COR-L47 (cell line): ENCODE results near the gene EIF1.
"Not testable (repeated sequence)": the region's sequence is repeated elsewhere in the genome, so short reads cannot be mapped to it uniquely, and the experiment has no call there.

Source experiments
- DNase-seq: peaks from one replicate; lab custom pipeline; 2025; lab: John Stamatoyannopoulos, UW

The EIF1 gene

GRCh38 chr17:41655611-41656111, 33.0 kb upstream of the EIF1 start:
- DNase-seq = peak; percentile 9

DNA sequence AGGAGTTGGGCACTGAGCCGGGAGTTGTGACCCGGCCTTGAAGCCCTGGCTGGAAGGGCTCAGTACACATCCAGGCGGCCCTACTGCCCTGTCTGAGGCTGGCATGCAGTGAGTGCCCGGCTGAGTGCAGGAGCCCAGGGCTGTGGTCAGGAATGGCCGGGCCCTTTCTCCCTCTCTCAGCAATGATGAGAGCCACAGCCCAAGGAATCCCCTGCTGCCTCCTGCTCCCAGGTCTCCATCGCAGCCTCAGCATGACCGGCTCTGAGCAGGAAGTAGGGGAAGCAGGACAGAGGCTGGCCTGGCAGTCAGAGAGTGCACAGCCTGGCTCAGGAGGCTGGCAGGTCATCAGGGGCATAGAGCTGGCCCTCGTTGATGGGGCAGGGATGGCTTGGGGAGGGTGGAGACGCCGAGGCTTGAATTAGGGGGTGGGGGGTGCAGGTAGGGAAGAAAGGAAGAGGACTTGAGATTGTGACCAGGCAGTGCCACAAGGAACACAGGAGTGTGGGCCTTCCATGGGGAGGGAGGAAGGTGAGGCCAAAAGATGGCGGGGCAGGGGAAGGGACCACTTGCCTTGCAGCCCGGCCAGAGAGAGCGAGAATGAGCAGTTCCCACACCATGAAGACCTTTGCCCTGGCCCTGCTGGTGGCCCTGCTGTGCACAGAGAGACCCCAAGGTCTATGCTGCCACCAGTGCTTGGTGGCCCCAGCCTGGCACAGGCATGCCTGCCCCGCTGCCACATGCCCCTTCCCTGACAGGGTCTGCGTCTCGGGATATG, 32.2 kb upstream of the EIF1 start:
- DNase-seq = no peak

GRCh38 chr17:41657176-41657754, 31.4 kb upstream of the EIF1 start:
- DNase-seq = no peak

GRCh38 chr17:41657936-41658335, 30.7 kb upstream of the EIF1 start:
- DNase-seq = no peak

GRCh38 chr17:41658846-41659245, 29.8 kb upstream of the EIF1 start:
- DNase-seq = no peak

- no peak for DNase-seq
Observed at GRCh38 chr17:41659427-41660212, 29.1 kb upstream of the EIF1 start.

- DNase-seq = no peak
Observed at GRCh38 chr17:41660221-41660711, 28.4 kb upstream of the EIF1 start.

DNA sequence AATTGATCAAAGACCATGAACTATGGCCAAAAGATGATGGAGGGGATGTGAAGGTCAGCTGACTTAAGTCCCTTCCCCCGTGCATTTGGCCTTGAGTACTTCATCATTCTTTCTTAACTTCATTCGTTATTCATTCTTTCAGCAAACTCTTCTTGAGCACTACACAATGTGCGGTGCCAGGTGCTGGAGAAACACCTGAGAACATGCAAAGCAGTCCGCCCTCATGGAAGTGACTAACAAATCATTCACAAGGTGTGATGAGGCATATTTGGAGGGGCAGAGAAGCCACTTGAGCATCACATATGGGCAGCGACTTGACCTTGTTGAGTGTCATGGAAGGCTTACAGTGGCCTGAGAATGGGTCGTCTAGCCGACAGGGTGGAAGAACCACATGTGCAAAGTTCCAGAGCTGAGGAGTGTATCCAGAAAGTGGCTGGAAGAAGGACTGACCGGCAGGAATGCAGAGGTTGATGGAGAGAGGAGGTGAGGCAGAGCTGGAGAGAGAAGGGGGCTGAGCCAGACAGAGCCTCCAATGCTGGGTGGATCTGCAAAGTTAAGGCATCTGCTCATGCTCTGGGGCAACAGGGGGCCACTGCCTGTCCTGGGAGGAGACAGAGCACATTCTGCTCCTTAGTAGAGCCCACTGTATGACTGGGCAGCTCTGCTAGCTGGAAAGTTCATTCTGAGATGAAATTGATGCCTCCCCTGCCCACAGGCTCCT, 25.1 kb upstream of the EIF1 start:
- DNase-seq = no peak

DNA sequence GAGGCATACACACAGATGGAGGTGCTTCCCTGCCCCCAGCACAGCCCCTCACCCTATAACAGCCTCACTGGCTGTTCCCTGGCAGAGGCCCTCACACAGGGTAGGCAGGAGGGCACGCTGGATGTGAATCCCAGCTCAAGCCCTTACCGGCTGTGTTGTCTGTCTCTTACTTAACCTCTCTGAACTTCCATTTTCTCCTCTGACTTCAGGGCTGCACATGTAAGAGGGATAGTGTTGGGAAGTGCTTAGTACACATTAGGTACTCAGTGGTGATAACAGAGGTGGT, 24.6 kb upstream of the EIF1 start:
- no peak for DNase-seq

- no peak for DNase-seq
Observed at GRCh38 chr17:41664587-41665565, 23.8 kb upstream of the EIF1 start.

GRCh38 chr17:41665566-41666236, 23.0 kb upstream of the EIF1 start:
- peak; percentile 84 for DNase-seq

DNA sequence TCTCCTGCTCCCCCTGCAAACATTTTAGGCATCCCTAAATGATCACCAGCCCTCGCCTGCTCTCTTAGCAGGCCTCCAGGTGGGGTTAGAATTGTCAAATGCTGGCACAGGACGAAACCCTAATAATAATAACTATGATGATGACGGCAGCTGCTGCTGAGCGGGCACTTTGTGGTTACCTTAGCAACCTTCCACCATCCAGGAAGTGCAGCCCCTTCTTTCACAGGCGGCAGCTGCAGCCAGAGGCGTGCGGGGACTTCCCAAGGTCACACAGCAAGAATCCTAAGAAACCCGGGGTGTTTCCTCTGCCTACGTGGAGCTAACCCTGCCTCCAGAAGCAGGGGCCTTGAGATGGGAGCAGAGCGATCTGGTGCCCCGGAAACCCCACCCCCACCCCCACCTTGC, 22.4 kb upstream of the EIF1 start:
- DNase-seq = peak; percentile 86

- DNase-seq = peak; percentile 76
Observed at GRCh38 chr17:41666708-41667279, 21.9 kb upstream of the EIF1 start.

GRCh38 chr17:41667280-41668041, 21.2 kb upstream of the EIF1 start:
- no peak for DNase-seq

DNA sequence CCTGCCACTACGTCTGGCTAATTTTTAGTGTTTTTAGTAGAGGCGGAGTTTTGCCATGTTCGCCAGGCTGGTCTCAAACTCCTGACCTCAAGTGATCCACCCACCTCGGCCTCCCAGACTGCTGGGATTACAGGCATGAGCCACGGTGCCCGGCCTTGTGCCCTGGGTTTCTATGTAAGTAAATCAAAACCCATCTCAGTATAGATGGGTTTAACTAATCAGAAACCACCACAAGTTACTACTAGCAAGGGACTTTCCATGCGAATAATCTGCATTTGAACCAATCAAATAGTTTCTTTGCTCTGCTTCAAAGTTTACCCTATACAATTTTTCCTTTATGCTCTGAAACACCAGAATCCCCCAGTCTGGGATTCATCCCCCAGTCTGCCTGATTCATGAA, 16.5 kb upstream of the EIF1 start:
- DNase-seq = no peak

DNA sequence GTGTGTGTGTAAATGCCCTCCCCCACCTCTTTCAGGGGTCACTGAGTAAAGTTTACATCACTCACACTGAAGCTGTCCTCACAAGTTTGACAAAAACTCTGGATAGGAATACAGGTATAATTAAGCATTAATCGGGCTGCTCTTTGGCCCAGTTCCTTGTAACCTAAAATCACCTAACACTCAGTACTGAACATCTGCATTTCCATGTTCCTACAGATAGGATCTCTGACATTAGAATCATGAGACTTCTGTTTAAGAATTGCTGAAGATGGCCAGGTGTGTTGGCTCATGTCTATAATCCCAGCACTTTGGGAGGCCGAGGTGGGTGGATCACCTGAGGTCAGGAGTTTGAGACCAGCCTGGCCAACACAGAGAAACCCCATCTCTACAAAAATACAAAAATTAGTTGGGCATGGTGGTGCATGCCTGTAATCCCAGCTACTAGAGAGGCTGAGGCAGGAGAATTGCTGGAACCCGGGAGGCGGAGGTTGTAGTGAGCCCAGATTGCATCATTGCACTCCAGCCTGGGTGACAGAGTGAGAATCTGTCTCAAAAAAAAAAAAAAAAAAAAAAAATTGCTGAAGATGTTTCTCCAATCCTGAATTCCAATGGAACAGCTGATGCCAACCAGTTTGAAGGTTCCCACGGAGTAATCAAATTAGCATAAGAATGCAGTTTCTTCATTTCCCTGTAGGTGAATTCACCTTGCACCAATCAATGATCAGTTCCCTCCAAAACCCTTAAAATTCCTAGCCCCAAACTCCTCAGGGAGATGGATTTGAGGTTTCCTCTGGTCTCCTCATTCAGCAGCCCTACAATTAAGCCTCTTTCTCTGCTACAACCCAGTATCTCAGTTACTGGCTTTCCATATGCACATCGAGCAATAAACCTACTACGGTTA, 13.3 kb upstream of the EIF1 start:
- not testable (repeated sequence) for DNase-seq

- no peak for DNase-seq
Observed at GRCh38 chr17:41676058-41676419, 12.6 kb upstream of the EIF1 start.

DNA sequence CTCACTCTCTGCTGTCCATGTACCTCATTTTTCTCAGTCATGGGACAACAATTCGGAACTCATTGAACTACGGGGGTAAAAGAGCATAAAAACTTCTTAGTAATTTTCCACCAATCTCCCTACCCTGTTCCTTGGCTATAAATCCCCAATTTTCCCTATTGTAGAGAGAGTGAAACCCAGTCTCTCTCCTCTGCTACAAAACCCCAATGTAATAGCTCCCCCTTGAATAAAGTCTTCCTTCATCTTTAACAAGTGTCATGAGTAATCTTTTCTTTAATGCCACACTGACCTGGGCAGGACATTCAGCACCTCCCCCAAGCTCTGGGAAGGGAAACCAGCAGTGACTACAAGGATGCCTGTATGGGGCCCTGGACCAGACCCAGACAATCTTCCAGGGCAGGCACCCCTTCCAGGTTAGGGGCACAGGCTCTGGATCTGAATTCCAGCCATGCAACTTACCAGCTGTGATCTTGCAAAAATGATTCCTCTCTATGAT, 10.2 kb upstream of the EIF1 start:
- DNase-seq = no peak
